Astrocyte of the spinal cord (primary cell): ENCODE results near the gene CD244.
"Not testable (repeated sequence)": the region's sequence is repeated elsewhere in the genome, so short reads cannot be mapped to it uniquely, and the experiment has no call there.

Experiments
- DNase-seq: peaks from one replicate; pipeline ENCODE4 v3.0.0; 2011; ENCODE audit warnings: low read depth, low spot score
- H3K4me3 ChIP-seq: 2 replicates; pipeline ENCODE4 v1.5.1; 2011; ENCODE audit warnings: low read depth, mild to moderate bottlenecking, low read length, moderate library complexity
- CTCF ChIP-seq: IDR thresholded peaks from 2 replicates; pipeline ENCODE4 v1.5.1; 2012; ENCODE audit warnings: low read depth, mild to moderate bottlenecking, low read length, inconsistent platforms
- in situ Hi-C: cut with HindIII; loops from 2 replicates; pipeline ENCODE4 v1.10.0; 2017; ENCODE audit warnings: low sequenced_read_pairs

CD244 gene

GRCh38 chr1:160885042-160885441, 22.4 kb upstream of the CD244 start, which contains the start of gene ITLN1:
Gene ITLN1 (minus strand): TSS chr1:160885180. CDS start chr1:160884877, 303 bp downstream.
- no peak for TF ChIP-seq CTCF
- H3K4me3 ChIP-seq, result no peak within 1 kb of the TSS
- no peak for DNase-seq
- in situ Hi-C loops, result no loop called here

- in situ Hi-C loops, result no loop called here
- no peak for DNase-seq
- H3K4me3 ChIP-seq, result no peak overlapping the region
- no peak for TF ChIP-seq CTCF
These were observed 21.9 kb upstream of the CD244 start for GRCh38 chr1:160884579-160884978.

- no peak for TF ChIP-seq CTCF
- no peak overlapping the region for H3K4me3 ChIP-seq
- in situ Hi-C loops, result no loop called here
- no peak for DNase-seq
These were observed 21.2 kb upstream of the CD244 start for GRCh38 chr1:160883581-160884513.

GRCh38 chr1:160882582-160882981, 19.9 kb upstream of the CD244 start:
- in situ Hi-C loops, result no loop called here

GRCh38 chr1:160881264-160881663, 18.6 kb upstream of the CD244 start:
- H3K4me3 ChIP-seq, DNase-seq, in situ Hi-C loops: not testable (repeated sequence)

More at GRCh38 chr1:160882582-160882981, 19.9 kb upstream of the CD244 start:
- no peak overlapping the region for H3K4me3 ChIP-seq
- TF ChIP-seq CTCF, result no peak
- no peak for DNase-seq

GRCh38 chr1:160880216-160880615, 17.5 kb upstream of the CD244 start:
- DNase-seq, result no peak
- H3K4me3 ChIP-seq, result no peak overlapping the region
- in situ Hi-C loops, result no loop called here

More at GRCh38 chr1:160880216-160880615, 17.5 kb upstream of the CD244 start:
- no peak for TF ChIP-seq CTCF
